Epithelial cell of alveolus of lung (primary cell): ENCODE measurements around the gene CTXN1. TPM values are rescaled to one million over a fixed set of nuclear protein-coding genes. Genes with fewer than 3 reads are reported as not detected.

Experiments used
- total RNA-seq: library from RNA; depleted of rRNA; stranded (reverse); fragments of >200 nt; gene quantifications from 2 replicates; pipeline ENCODE4 v1.2.1, GENCODE V29; 2015

Gene CTXN1
- total RNA-seq, result 4.3 and 7.1 TPM in 2 replicates

GRCh38 chr19:7926021-7926726 lies at the start of gene CTXN1:
CTXN1 (minus strand) TSS chr19:7926135; CDS start chr19:7925538, 597 bp downstream.

GRCh38 chr19:7943444-7944176 lies 17.7 kb upstream of the CTXN1 start, which contains the start of gene TIMM44:
TIMM44 (minus strand) TSS chr19:7943666; CDS start chr19:7943651, 15 bp downstream.

DNA sequence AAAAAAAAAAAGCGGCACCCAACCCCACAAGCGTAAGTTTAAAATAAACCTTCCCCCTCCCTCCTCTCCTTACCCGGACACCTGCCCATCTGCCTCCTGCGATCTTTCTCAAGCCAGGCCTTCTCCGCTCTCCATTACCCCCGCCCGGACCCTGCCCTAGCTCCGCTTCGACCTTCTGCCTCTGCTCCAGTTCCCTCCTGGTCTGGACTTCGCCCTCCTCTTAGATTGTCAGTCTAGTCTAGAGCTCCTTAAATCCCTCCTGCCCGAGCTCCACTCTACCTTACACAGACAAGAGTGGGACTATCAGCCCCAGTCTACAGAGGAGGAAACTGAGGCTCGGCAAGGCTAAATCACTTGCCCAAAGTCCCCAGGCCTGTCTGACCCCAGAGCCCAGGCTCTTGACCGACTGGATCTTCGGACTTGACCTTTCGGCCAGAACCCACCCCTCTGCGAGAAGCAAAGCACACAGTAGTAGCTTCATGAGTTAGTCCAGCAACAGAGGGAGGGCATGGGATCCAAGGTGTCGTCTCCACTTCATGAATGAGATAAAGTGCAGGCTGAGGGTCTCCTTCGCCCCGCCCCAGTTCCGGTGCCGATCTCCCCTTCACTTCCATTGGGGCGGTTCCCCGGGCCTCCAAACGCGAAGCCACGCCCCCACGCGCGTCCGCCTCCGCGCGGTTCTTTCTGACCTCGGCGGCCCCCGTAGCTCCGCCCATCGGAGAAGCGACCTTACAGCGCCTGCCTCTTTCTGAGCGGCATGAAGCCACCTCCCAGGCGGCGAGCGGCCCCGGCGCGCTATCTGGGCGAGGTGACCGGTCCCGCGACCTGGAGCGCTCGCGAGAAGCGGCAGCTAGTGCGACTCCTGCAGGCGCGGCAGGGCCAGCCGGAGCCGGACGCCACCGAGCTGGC lies 6.1 kb downstream of the CTXN1 start, which contains the start of gene SNAPC2:
Gene SNAPC2, plus strand, starts transcription at position 729 of the 909 bp plus-strand sequence. Its CDS starts 29 bp downstream, at position 758.

DNA sequence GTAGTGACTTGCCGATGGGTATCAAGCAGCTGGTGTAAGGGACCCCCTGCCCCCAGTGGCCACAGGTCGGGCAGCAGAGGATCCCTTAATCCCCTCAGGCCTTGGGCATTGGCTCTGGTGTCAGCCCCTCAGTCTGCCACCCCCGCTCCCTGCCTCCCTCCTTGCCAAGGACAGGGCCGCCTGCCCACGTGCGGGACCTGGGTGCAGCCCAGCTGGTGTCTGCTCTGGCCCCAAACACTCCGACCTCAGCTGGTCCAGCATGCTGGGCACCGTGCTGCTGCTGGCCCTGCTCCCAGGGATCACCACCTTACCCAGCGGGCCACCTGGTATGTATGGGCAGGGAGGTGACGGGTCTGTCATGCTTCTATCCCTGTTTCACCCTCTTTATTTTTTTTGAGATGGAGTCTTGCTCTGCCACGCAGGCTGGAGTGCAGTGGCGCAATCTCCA lies 11.3 kb downstream of the CTXN1 start, which contains the start of gene TGFBR3L:
Gene TGFBR3L, plus strand, starts transcription at position 233 of the 448 bp plus-strand sequence.

GRCh38 chr19:7903244-7904073 lies 22.5 kb downstream of the CTXN1 start, which contains the start of gene MAP2K7:
MAP2K7 (plus strand) TSS chr19:7903877; CDS start chr19:7903945, 68 bp downstream.

GRCh38 chr19:7888145-7888825 lies 37.6 kb downstream of the CTXN1 start, which contains the start of gene LRRC8E:
LRRC8E (plus strand) TSS chr19:7888510; CDS start chr19:7895604, 7,094 bp downstream.

Other genes starting within 250 kb of the CTXN1 start
- not detected in 2 replicates for gene MCEMP1, start 249.0 kb downstream of the CTXN1 start, total RNA-seq
- 112 and 152 TPM in 2 replicates for gene TRAPPC5, start 245.3 kb downstream of the CTXN1 start, total RNA-seq
- not detected in 2 replicates for gene FCER2, start 224.0 kb downstream of the CTXN1 start, total RNA-seq
- gene CLEC4G, start 194.0 kb downstream of the CTXN1 start, total RNA-seq, result not detected in 2 replicates
- not detected in 2 replicates for gene CD209, start 178.6 kb downstream of the CTXN1 start, total RNA-seq
- gene CLEC4M, start 162.9 kb downstream of the CTXN1 start, total RNA-seq, result not detected in 2 replicates
- 13.8 and 15.0 TPM in 2 replicates for gene EVI5L, start 95.9 kb downstream of the CTXN1 start, total RNA-seq
- not detected in 2 replicates for gene PRR36, start 51.7 kb downstream of the CTXN1 start, total RNA-seq
- 3.5 and 5.7 TPM in 2 replicates for gene LRRC8E, start 37.6 kb downstream of the CTXN1 start, total RNA-seq
- 10.0 and 17.1 TPM in 2 replicates for gene MAP2K7, start 22.3 kb downstream of the CTXN1 start, total RNA-seq
- 6.3 and 8.9 TPM in 2 replicates for gene TGFBR3L, start 11.3 kb downstream of the CTXN1 start, total RNA-seq
- 46.0 and 47.4 TPM in 2 replicates for gene SNAPC2, start 5.8 kb downstream of the CTXN1 start, total RNA-seq
- 48.3 and 50.6 TPM in 2 replicates for gene TIMM44, start 17.5 kb upstream of the CTXN1 start, total RNA-seq
- gene ELAVL1, start 79.5 kb upstream of the CTXN1 start, total RNA-seq, result 51.3 and 54.5 TPM in 2 replicates
- not detected in 2 replicates for gene CCL25, start 126.6 kb upstream of the CTXN1 start, total RNA-seq
- gene FBN3, start 223.5 kb upstream of the CTXN1 start, total RNA-seq, result not detected in 2 replicates